Smooth muscle cell of the brain vasculature (primary cell): ENCODE measurements around the gene PSMD12.
"Not testable (repeated sequence)": the region's sequence is repeated elsewhere in the genome, so short reads cannot be mapped to it uniquely, and the experiment has no call there.

Experiments
- DNase-seq: peaks from one replicate; pipeline ENCODE4 v3.0.0-alpha.2; 2012; ENCODE audit warnings: low read depth, low spot score

The PSMD12 gene

GRCh38 chr17:67358612-67359011, 7.8 kb downstream of the PSMD12 start:
- DNase-seq: no peak

GRCh38 chr17:67353929-67354574, 12.3 kb downstream of the PSMD12 start:
- DNase-seq: no peak

GRCh38 chr17:67353161-67353560, 13.2 kb downstream of the PSMD12 start:
- DNase-seq: no peak

- DNase-seq: no peak
Measured at GRCh38 chr17:67349420-67349819, 17.0 kb downstream of the PSMD12 start.

- DNase-seq: no peak
Measured at GRCh38 chr17:67347826-67348225, 18.6 kb downstream of the PSMD12 start.

- no peak for DNase-seq
Measured at GRCh38 chr17:67343237-67343636, 23.1 kb downstream of the PSMD12 start.

- not testable (repeated sequence) for DNase-seq
Measured at GRCh38 chr17:67338353-67338752, 28.0 kb downstream of the PSMD12 start.

GRCh38 chr17:67336859-67337258, 29.5 kb downstream of the PSMD12 start:
- no peak for DNase-seq

GRCh38 chr17:67335245-67335835, 31.0 kb downstream of the PSMD12 start:
- DNase-seq: no peak

GRCh38 chr17:67332162-67332508, 34.2 kb downstream of the PSMD12 start:
- DNase-seq: not testable (repeated sequence)

- DNase-seq: not testable (repeated sequence)
Measured at GRCh38 chr17:67331381-67332161, 34.8 kb downstream of the PSMD12 start.

GRCh38 chr17:67328026-67328425, 38.4 kb downstream of the PSMD12 start:
- DNase-seq: no peak

- not testable (repeated sequence) for DNase-seq
Measured at GRCh38 chr17:67326959-67327745, 39.2 kb downstream of the PSMD12 start.

GRCh38 chr17:67326440-67326839, 39.9 kb downstream of the PSMD12 start:
- no peak for DNase-seq

- DNase-seq: no peak
Measured at GRCh38 chr17:67324330-67324729, 42.0 kb downstream of the PSMD12 start.

GRCh38 chr17:67323445-67323844, 42.9 kb downstream of the PSMD12 start:
- no peak for DNase-seq

GRCh38 chr17:67322042-67322787, 44.2 kb downstream of the PSMD12 start:
- no peak for DNase-seq

- DNase-seq: not testable (repeated sequence)
Measured at GRCh38 chr17:67321486-67321885, 44.9 kb downstream of the PSMD12 start.

GRCh38 chr17:67316781-67317180, 49.6 kb downstream of the PSMD12 start:
- no peak for DNase-seq

- DNase-seq: no peak
Measured at GRCh38 chr17:67315865-67316264, 50.5 kb downstream of the PSMD12 start.

- no peak for DNase-seq
Measured at GRCh38 chr17:67312265-67312664, 54.1 kb downstream of the PSMD12 start.
